CD1c-positive myeloid dendritic cell (primary cell): ENCODE measurements around the gene PIAS4.

Experiments
- DNase-seq: peaks from one replicate; pipeline ENCODE4 v3.0.0-alpha.2; 2016; ENCODE audit errors: extremely low spot score

Gene PIAS4

DNA sequence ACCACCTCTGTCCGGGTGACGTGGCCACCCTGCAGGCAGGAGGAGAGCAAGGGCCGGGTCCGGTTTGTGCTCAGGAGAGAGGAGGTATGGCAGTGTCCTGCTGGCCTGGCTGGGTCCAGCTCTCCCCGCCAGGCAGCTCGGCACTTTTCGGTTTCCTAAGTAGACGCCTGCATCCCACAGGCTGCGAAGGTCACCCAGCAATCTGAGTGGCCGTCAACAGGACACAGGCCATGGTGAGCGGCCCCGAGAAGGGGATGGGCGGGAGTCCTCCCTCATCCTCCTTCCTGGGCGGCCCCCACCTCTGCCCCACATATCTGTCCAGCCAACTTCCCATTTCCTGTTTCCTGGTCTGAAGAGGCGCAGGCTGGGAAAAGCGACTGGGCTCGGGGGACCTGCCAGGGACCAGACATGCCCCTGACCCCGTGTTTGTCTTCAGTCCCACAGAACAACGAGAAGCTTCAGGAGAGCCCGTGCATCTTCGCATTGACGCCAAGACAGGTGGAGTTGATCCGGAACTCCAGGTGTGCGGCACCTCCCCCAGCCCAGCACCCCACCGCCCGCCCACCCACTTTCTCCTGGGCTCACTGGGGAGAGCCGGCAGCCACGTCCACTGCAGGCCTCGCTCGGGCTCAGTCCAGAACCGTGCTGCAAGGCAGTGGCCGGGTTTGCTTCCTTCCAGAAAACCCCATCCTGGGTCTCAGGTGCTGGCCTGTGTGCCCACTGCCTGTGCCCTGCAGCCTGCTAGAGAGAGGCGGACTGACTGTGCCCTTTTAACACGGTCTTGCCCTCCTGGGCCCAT lies 16.3 kb downstream of the PIAS4 start:
- DNase-seq = no peak

DNA sequence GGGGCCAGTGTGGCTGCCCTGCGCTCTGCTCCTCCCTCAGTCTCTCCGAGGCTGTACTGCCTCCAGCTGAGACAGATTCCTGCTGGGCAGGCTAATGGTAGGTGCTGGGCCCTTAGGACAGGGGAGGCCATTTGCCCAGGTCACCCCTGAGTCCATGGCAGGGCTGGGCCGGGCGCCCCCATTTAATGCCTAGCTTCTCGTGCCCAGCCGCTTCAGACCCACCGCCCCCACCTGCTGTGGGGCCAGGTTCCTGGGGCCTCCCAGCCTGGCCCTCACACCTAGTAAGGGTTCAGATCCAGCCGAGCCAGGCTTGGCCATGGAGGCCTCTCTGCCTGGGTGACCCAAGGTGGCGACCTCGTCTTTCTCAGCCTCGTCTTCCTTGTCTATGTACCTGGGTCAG lies 17.8 kb downstream of the PIAS4 start:
- DNase-seq = no peak

DNA sequence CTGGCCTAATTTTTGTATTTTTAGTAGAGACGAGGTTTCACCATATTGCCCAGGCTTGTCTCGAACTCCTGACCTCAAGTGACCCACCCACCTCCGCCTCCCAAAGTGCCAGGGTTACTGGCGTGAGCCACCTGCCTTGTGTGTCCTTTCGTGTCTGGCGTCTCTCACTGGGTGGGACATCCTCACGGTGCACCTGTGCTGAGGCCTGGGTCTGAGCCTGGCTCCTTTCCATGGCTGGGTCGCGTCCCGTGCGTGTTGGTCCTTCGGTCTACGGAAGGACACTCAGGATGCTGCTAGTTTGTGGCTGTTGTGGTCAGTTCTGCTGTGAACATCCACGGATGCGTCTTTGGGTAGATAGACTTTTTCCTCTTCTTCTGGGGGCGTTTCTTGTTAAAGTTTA lies 19.6 kb downstream of the PIAS4 start:
- DNase-seq = no peak

DNA sequence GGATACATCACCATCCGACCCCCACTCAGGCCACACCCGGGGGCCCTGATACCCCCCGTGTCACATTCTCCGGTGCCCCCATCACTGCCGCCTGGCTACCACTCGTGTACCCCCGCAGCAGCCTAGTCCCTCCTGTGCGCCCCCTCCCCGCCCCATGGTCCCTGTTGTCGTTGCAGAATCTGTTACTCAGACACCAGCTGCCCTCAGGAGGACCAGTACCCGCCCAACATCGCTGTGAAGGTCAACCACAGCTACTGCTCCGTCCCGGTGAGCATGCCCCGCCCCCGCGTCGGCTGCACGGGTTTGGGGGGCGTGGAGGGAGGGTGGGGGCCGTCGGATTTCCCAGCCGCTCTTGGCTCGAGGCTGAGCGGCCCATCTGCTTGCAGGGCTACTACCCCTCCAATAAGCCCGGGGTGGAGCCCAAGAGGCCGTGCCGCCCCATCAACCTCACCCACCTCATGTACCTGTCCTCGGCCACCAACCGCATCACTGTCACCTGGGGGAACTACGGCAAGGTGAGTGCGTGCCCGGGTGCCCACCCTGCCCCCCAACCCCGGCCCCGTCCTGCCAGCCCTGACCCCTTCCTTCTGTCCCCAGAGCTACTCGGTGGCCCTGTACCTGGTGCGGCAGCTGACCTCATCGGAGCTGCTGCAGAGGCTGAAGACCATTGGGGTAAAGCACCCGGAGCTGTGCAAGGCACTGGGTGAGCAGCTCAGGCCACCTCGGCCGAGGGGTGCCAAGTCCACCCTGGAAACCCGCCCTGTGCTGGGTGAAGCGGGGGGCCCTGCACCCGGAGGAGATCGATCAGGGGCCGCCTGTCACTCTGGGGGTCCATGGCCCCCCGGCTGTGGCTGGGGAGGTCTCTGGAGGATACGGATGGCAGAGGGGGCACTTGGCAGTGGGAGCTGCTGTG lies 21.1 kb downstream of the PIAS4 start:
- DNase-seq = no peak

DNA sequence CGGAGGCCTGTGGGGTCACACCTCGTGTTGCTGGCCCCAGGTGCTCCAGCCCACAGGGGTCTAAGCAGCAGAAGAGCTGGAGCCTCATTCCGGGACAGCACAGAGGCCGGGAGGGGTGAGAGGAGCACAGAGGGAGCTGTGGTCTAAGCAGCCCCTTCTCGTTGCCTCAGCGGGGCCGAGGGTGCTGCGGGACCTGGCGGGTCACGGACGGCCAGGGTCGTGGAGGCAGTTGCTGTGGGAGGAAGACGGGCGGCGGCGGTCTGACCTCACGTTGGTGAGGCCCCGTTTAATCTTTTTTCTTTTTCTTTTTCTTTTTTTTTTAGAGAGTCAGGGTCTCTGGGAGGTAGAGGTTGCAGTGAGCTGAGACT lies 21.7 kb downstream of the PIAS4 start:
- DNase-seq = no peak

DNA sequence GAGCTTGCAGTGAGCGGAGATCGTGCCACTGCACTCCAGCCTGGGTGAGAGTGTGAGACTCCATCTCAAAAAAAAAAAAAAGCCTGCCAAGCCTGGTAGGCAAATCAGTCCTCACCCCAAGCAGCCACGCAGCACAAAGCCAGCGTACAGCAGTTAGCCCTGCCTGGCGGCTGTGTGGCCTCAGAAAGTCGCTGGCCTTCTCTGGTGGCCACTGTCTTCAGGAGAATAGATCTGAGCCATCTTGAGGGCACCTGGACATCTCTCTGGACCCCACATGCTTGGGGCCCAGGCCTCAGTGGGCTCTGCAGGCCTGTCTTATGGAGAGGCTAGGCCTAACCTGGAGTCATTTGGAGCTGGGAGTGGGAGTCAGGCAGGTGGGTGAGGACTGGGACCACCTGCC lies 23.0 kb downstream of the PIAS4 start:
- no peak for DNase-seq

DNA sequence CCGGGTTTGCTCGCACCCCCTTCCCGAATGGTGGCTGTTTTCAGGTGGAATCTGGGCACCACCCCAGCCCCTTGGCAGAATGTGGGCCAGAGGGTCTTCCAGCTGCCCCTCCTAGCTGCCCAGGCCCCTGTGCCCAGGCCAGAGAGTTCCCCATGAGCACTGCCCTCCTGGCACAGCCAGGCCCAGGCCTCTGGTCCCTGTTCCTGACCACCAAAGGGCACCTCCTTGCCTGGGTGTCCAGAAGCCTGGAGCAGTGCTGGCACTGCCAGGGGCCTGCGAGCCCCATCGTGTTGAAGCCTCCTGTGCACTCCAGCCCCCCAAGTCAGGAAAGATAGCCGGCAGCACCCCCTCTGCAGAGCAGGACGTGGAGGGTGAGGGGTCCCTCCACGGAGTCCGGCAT lies 23.4 kb downstream of the PIAS4 start:
- DNase-seq = no peak

DNA sequence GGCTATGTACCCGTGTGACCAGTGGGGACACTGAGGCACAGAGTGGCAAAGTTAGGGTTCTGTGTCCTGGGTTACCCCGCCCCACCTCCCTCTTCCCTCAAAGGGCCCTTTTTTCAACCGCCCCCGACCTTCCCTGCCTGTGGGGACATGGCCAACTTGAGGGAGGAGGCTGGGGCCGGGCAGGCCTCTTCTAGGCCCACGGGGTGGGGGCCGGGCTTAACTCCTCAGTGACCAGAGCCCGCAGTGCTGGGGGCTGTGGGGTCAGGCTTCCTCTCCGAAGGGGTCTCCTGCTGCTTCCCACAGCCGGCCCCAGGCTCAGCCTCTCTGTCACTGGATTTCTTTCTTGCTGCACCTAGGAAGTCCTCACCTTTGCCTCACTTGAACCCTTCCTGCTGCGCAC lies 23.9 kb downstream of the PIAS4 start:
- DNase-seq = no peak

DNA sequence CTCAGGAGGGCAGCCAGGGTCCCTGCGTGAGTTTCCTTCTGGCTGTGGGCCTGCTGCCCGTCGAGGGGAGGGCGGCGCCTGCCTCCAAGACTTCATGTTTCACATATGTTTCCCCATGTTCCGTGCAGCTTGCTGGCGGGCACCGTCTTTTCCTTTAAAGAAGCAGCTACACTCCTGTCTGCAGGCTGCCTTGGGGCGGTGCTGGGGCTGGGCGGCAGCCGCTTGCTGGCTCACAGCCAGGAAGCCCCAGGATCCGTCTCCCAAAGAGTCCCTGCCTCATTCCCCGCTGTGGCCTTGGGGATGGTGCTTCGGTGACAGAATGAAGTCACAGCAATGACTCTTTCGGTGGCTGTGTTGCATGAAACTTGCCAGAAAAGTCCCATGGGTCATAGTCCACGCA lies 24.9 kb downstream of the PIAS4 start:
- no peak for DNase-seq

DNA sequence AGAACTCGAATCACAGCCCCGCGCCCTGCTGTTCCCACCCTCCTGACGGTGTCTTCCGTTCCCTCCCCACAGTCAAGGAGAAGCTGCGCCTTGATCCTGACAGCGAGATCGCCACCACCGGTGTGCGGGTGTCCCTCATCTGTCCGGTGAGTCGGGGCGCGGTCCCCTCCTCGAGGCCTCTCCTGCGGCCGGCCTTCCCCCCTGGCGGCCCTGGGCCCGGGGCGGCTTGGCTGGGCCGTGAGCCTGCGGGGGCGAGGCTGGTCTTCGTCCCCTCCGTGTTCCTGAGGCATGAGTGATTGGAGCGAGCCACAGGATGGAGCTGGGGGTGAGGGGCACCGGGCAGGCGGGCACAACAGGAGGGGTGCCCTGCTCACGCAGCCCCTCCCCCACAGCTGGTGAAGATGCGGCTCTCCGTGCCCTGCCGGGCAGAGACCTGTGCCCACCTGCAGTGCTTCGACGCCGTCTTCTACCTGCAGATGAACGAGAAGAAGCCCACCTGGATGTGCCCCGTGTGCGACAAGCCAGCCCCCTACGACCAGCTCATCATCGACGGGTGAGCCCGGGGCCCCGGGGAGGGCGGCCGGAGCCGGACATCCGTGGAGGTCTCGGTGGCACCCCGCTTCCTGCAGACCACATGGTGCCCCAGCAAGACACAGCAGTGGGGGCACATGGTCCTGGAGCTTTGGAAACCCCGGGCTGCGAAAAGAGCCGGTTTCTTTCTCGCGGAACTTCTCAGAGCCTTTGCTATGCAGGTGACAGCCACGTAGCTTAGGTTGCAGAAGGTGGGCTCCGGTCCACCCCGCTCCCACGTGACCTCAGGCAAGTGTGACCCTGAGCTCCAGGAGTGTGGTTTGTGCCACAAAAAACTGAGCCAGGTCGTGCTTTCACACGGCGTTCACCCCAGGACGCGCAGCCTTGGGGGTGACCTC lies 25.8 kb downstream of the PIAS4 start:
- no peak for DNase-seq

DNA sequence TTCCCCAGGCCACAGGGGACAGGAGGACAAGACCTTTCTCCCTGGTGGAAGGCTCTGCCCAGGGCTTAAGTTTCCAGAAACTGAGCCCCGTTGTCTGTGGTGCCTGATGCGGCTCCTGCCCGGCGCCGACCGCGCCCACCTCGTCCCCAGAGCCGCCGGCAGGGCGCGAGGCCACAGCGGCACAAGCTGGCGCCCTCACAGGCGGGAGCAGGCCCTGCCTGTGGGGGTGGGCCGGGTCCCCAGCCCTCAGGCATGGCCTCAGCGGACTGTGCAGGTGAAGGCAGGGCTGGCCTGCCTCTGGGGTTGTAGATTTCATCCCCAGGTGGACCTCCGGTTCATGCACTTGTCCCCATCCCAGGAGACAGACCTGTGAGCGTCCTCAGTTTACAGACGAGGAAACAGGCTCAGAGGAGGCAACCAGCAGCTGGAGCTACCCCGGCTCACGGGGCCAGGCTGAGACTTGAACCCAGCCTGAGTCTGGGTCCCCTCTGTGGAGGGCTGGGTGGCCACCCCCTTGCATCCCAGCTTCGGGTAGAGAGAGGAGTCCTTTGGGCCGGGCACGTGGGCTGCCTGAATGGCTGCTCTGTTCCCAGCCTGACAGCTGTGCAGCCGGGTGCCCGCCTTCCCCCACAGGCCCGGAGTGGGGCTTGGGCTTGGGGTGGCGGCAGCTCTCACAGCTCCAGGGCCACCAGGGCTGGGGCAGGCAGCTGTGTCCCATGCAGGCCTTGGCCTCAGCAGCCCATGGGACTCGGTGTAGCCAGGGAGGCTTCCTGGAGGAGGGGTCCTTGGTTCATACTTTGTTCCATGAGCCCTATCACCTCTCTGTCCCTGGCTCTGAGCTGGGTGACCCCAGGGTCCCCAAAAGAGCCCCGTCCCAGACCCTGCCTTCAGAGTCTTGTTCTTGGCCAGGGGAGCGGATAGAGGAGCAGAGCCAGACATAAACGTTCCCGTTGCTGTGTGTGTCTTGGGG lies 26.8 kb downstream of the PIAS4 start:
- DNase-seq = no peak

DNA sequence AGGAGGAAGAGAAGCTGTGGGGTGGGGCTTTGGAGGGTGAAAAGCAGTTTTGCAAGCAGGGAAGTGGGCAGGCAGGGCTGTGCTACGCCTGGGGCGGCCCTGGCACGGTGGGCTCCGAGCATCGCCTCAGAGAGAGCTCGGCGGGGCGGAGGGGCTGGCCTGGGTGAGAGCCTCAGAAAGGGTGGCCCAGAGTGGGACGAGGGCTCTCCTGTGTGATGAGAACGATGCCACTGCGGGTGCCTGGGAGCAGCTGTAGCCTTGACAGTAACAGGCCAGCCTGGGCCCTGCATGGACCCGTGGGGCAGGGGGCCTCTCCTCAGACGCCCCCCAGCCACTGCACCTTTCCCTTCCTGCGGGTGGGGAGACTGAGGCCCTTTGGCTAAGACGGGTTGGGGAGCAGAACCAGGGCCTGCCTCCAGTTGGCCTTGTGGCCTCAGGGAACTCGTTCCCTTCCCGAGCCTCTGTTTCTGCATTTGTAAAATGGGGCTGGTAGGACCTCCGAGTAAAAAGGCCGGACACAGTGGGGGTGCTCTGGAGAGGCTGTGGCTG lies 27.6 kb downstream of the PIAS4 start:
- DNase-seq = no peak

DNA sequence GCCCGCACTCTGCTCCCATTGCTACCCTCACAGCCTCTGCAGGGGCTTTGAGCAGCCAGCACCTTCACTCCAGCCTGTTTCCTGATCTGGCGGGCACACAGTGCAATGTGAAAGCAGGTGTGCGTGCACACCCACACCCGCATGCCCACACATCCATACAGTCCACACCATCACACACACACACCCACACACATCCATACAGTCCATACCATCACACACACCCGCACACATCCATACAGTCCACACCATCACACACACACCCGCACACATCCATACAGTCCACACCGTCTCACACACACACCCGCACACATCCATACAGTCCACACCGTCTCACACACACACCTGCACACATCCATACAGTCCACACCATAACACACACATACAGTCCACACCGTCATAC lies 28.0 kb downstream of the PIAS4 start:
- DNase-seq = no peak

DNA sequence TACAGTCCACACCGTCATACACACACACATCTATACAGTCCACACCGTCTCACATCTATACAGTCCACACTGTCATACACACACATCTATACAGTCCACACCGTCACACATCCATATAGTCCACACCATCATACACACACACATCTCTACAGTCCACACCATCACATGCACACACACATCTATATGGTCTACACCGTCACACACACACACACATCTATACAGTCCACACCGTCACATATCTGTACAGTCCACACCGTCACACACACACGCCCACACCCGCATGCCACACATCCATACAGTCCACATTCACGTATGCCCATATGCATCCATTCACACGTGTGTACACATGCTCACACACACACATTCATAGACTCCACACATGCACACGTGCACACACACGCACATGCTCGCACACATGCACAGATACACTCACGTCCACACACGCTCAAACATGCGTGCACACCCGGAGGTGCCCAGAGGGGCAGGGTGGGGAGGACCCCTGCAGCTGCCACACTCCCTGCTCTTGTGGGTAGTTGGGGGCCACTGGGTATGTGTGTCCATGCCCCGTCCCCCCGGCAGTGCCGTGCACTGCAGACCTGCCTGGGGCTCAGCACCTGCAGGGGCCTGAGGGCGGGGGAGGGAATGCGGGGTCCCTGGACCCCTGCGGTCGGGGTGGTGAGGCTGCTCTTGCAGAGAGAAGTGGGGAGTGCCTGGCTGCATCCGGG lies 29.2 kb downstream of the PIAS4 start:
- DNase-seq = no peak

DNA sequence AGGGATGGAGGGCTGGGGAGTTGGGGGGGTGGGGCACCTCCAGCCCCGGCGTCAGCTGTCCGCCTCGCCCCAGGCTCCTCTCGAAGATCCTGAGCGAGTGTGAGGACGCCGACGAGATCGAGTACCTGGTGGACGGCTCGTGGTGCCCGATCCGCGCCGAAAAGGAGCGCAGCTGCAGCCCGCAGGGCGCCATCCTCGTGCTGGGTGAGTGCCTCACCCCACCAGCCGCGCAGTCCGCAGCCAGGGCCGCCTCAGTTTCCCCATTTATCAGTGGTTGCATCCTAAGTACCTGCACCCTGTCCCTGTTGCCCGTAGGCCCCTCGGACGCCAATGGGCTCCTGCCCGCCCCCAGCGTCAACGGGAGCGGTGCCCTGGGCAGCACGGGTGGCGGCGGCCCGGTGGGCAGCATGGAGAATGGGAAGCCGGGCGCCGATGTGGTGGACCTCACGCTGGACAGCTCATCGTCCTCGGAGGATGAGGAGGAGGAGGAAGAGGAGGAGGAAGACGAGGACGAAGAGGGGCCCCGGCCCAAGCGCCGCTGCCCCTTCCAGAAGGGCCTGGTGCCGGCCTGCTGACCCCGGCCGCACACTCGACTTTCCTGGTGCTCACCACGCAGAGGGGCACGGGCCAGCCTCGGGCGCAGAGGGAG lies 29.9 kb downstream of the PIAS4 start:
- no peak for DNase-seq

DNA sequence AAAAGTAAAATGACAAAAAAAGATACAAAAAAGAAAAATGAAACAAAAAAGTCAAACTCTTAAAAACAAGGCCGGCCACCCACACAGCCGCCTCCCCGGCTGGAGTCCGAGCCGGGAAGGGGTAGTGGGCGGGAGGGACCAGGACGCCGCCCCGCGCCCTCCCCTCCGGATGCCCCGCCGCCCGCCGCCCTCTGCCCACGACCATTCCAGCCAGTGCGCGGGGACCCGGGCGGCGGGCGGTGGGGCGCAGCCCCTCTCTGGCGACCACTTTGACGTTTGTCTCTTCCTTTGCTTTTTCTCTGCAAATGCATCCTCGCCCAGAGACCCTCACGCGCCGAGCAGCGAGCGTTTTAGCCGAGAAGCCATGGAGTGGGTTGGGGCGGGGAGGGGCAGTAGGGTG lies 30.5 kb downstream of the PIAS4 start:
- DNase-seq = no peak

DNA sequence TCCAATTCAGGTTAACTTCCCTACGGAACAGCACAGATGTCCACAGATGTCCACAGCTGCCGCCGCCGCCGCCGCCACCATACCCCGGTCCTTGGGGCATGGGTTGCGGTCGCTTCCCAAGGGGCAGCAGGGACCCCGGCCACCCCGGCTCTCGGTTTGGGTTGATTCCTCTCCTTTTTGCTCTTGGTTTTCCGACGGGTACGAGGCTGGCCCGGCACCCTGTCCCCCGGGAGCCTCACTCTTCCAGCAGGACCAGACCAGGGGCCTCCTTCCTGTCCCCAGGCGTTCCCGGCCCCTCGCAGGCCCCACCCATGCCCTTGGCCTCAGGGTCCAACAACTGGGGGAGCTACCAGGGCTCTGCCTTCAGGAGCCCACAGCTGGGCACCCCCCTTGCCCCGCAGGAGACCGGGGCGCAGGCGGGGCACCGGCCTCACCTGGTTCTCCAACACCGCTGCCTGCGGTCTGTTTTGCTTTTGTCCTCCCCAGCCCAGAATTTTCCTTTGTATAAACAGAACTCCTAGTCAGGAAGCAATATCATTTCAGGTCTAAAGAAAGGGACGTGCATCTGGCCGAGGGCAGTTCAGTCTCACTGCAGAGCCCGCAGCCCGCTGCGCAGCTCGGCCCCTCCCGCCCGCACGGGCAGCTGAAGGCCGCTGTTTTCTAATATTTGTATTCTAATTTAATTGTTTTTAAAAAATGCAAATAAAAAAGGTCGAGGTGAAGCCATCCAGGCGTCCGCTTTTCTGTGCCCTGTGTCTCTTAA lies 31.3 kb downstream of the PIAS4 start:
- DNase-seq = no peak

DNA sequence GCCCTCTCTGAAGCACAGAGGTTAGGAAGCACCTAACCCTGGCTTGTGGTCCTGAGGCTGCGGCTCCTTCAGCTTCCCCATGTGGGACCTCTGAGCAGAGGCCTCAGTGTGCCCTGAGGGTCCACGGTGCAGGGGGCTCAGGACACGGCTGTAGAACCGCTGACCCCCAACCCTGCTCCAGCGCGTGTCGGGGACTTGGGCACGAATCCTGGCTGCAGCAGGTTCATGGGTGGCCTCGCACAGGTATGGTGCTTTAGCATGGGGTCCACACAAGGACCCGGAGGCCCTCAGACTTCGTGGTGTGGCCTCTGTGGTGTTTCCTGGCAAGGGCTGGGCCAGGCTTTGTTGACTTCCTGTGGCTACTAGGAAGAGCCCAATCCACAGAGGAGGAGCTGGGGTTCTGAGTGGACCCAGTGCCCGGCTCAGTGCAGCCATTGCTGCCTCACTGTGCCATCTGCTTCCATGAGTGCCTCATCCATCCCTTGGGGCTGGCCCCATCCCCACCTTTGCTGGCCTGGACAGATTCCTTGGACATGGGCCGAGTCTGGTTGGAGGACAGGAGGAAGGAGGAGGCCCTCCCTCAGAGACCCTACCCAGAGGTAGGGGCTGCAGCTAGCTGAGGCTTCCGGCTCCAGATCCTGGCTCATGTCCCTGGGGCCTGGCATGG lies 34.7 kb downstream of the PIAS4 start:
- no peak for DNase-seq
